Liver (tissue), 9 donors: ENCODE measurements around the gene ZFYVE19. TPM values are rescaled to one million over a fixed set of nuclear protein-coding genes. Genes with fewer than 3 reads are reported as not detected.
A peak's percentile ranks its signal among the peaks of the same experiment; 100 is the strongest.

Experiments used
- DNase-seq: peaks from one replicate; pipeline ENCODE4 v3.0.0-alpha.2; 2017; ENCODE audit warnings: low spot score
- H3K27ac ChIP-seq, 2 donors: one replicate each; pipeline ENCODE4 v1.7.0; 2013; ENCODE audit warnings: inconsistent platforms in 2 of 2, low read length in 2 of 2, control low read depth in 1 of 2, low read depth in 1 of 2, mild to moderate bottlenecking in 1 of 2
- H3K27me3 ChIP-seq, 4 donors: one replicate each; pipeline versions ENCODE4 v1.6.1 to v1.7.0; 2013; ENCODE audit warnings: low read length in 3 of 4, inconsistent platforms in 1 of 4, mild to moderate bottlenecking in 1 of 4, moderate library complexity in 1 of 4; ENCODE audit not compliant: control insufficient read depth in 4 of 4, insufficient read depth in 4 of 4
- H3K36me3 ChIP-seq, 4 donors: one replicate each; pipeline versions ENCODE4 v1.6.1 to v1.7.0; 2013; ENCODE audit warnings: low read length in 3 of 4, mild to moderate bottlenecking in 3 of 4, low read depth in 1 of 4, moderate library complexity in 1 of 4; ENCODE audit not compliant: control insufficient read depth in 4 of 4, insufficient read depth in 3 of 4
- H3K4me1 ChIP-seq, 4 donors: one replicate each; pipeline versions ENCODE4 v1.6.1 to v1.7.0; 2013; ENCODE audit warnings: low read length in 3 of 4, mild to moderate bottlenecking in 3 of 4, moderate library complexity in 1 of 4; ENCODE audit not compliant: control insufficient read depth in 4 of 4, insufficient read depth in 4 of 4
- H3K4me3 ChIP-seq, 3 donors: one replicate each; pipeline versions ENCODE4 v1.6.1 to v1.7.0; 2013; ENCODE audit warnings: low read length in 3 of 3, control low read depth in 1 of 3, low read depth in 1 of 3, mild to moderate bottlenecking in 1 of 3
- H3K9ac ChIP-seq, 2 donors: one replicate each; pipeline ENCODE4 v1.7.0; 2013; ENCODE audit warnings: low read length in 2 of 2, mild to moderate bottlenecking in 2 of 2, moderate library complexity in 2 of 2, control low read depth in 1 of 2, low read depth in 1 of 2
- H3K9me3 ChIP-seq, 4 donors: one replicate each; pipeline versions ENCODE4 v1.6.1 to v1.7.0; 2013; ENCODE audit warnings: low read length in 3 of 4; ENCODE audit not compliant: control insufficient read depth in 4 of 4
- ATF3 ChIP-seq: IDR thresholded peaks from 2 replicates; pipeline ENCODE4 v1.6.1; 2016; ENCODE audit warnings: antibody characterized with exemption
- CTCF ChIP-seq: fragments of 150-350 bp; IDR thresholded peaks from 2 replicates; pipeline ENCODE4 v1.5.1; 2017; ENCODE audit warnings: improper control_type of control experiment, low read depth, low read length; ENCODE audit not compliant: missing input control
- EGR1 ChIP-seq, 2 donors: IDR thresholded peaks; 2 replicates each; pipeline ENCODE4 v1.6.1; 2016 to 2018; ENCODE audit warnings: antibody characterized with exemption in 2 of 2, low read depth in 2 of 2
- FOXA1 ChIP-seq: IDR thresholded peaks from 2 replicates; pipeline ENCODE4 v1.6.1; 2016; ENCODE audit warnings: antibody characterized with exemption
- FOXA2 ChIP-seq: IDR thresholded peaks from 2 replicates; pipeline ENCODE4 v1.6.1; 2016; ENCODE audit warnings: antibody characterized with exemption
- GABPA ChIP-seq, 2 donors: IDR thresholded peaks in 1 of 2; conservative IDR thresholded peaks in 1 of 2; 2 replicates each; pipeline ENCODE4 v1.6.1; 2016; ENCODE audit warnings: antibody characterized with exemption in 2 of 2, mild to moderate bottlenecking in 1 of 2, moderate library complexity in 1 of 2
- HNF4A ChIP-seq, 2 donors: conservative IDR thresholded peaks; 2 replicates each; pipeline ENCODE4 v1.6.1; 2016; ENCODE audit warnings: antibody characterized with exemption in 2 of 2, mild to moderate bottlenecking in 2 of 2
- HNF4G ChIP-seq: IDR thresholded peaks from 2 replicates; pipeline ENCODE4 v1.6.1; 2016; ENCODE audit warnings: antibody characterized with exemption
- JUND ChIP-seq, 2 donors: IDR thresholded peaks; 2 replicates each; pipeline ENCODE4 v1.6.1; 2016; ENCODE audit warnings: antibody characterized with exemption in 2 of 2
- MAX ChIP-seq: IDR thresholded peaks from 2 replicates; pipeline ENCODE4 v1.6.1; 2016; ENCODE audit warnings: antibody characterized with exemption
- NR2F2 ChIP-seq: IDR thresholded peaks from 2 replicates; pipeline ENCODE4 v1.6.1; 2016; ENCODE audit warnings: antibody characterized with exemption
- RAD21 ChIP-seq, 2 donors: IDR thresholded peaks; 2 replicates each; pipeline ENCODE4 v1.6.1; 2016; ENCODE audit warnings: antibody characterized with exemption in 2 of 2, mild to moderate bottlenecking in 2 of 2
- REST ChIP-seq: IDR thresholded peaks from 2 replicates; pipeline ENCODE4 v1.6.1; 2016; ENCODE audit warnings: antibody characterized with exemption, mild to moderate bottlenecking
- RXRA ChIP-seq, 2 donors: IDR thresholded peaks; 2 replicates each; pipeline ENCODE4 v1.6.1; 2017 to 2018; ENCODE audit warnings: antibody characterized with exemption in 2 of 2, mild to moderate bottlenecking in 1 of 2
- SP1 ChIP-seq: IDR thresholded peaks from 2 replicates; pipeline ENCODE4 v1.6.1; 2018; ENCODE audit warnings: antibody characterized with exemption, mild to moderate bottlenecking
- TAF1 ChIP-seq: conservative IDR thresholded peaks from 2 replicates; pipeline ENCODE4 v1.6.1; 2016; ENCODE audit warnings: antibody characterized with exemption, mild to moderate bottlenecking
- YY1 ChIP-seq: IDR thresholded peaks from 2 replicates; pipeline ENCODE4 v1.6.1; 2016; ENCODE audit warnings: antibody characterized with exemption, mild to moderate bottlenecking
- ZBTB33 ChIP-seq: IDR thresholded peaks from 2 replicates; pipeline ENCODE4 v1.6.1; 2016; ENCODE audit warnings: antibody characterized with exemption
- WGBS: extraction: QIAGEN DNeasy Blood & Tissue Kit; methylation state at CpG from one replicate; pipeline ENCODE4 v1.1.7; 2013; 5-methylcytosine and 5-hydroxymethylcytosine counted together
- polyA plus RNA-seq, 2 donors: library from polyadenylated mRNA; stranded (reverse) in 1 of 2; unstranded in 1 of 2; fragments of 200-250 nt in 1 of 2; fragments of >200 nt in 1 of 2; fragmentation: Nextera tagmentation in 1 of 2; extraction: Ambion mirVana in 1 of 2; gene quantifications; one replicate each; pipeline versions ENCODE4 v1.2.1 to v1.2.3, GENCODE V29; 2013 to 2015
- total RNA-seq, 2 donors: library from RNA; depleted of rRNA; stranded (reverse); fragments of >200 nt; gene quantifications; one replicate each; pipeline ENCODE4 v1.2.3, GENCODE V29; 2014
- donor health status: healthy.
- donor health status: healthy.
- donor health status: healthy.
- donor health status: healthy.
- donor health status: healthy.

Gene ZFYVE19
- total and polyA plus RNA-seq, 4 donors, result 10.4 to 41.2 (median 19.7) TPM

- H3K9me3 ChIP-seq, result no peaks in the 10 kb centered on the region
- peak overlapping the region; percentile 89 to 93 for H3K27ac ChIP-seq
- H3K4me1 ChIP-seq, result peaks cover 6 to 44% (median 22%) of the 10 kb centered on the region in 4 donors
Measured at GRCh38 chr15:40764629-40765103, 42.2 kb upstream of the ZFYVE19 start.

More at GRCh38 chr15:40764629-40765103, 42.2 kb upstream of the ZFYVE19 start:
- H3K4me3 ChIP-seq, result peak overlapping the region; percentile 54 to 93 (median 78)
- no peak for TF ChIP-seq ZBTB33
- no peak for TF ChIP-seq FOXA1
- TF ChIP-seq TAF1, result no peak
- no peak for TF ChIP-seq ATF3
- TF ChIP-seq RAD21 (IDR thresholded peaks at IDR 0.05), result no peak
- no peak for TF ChIP-seq SP1
- no peak for TF ChIP-seq YY1
- no peak for TF ChIP-seq RXRA (IDR thresholded peaks at IDR 0.05)
- no peak for TF ChIP-seq GABPA (IDR thresholded peaks at IDR 0.05 in 1 of 2, conservative IDR thresholded peaks at IDR 0.05 in 1 of 2)
- no peak for TF ChIP-seq NR2F2
- no peak for TF ChIP-seq MAX
- no peak for TF ChIP-seq JUND (IDR thresholded peaks at IDR 0.05)
- TF ChIP-seq FOXA2, result no peak
- TF ChIP-seq EGR1 (IDR thresholded peaks at IDR 0.05; ENCODE audit: low read depth in 2 of 2), result no peak
- TF ChIP-seq HNF4G, result no peak
- no peak for TF ChIP-seq REST
- TF ChIP-seq HNF4A (conservative IDR thresholded peaks at IDR 0.05), result no peak
- TF ChIP-seq CTCF, result no peak
- 10% methylated on average over 8 of the region's 8 CpGs for WGBS
- H3K9ac ChIP-seq, result peak overlapping the region; percentile 82 to 88
- DNase-seq, result no peak
- peaks cover 0 to 18% (median 5%) of the 10 kb centered on the region in 4 donors for H3K36me3 ChIP-seq
- H3K27me3 ChIP-seq, result no peaks in the 10 kb centered on the region
